AG20443 (cell line): ENCODE measurements around the gene MBNL1.

Experiments used
- DNase-seq: peaks from one replicate; pipeline ENCODE4 v3.0.0; 2012; ENCODE audit warnings: low spot score, mixed read lengths

MBNL1 gene

GRCh38 chr3:152276681-152277080, 8.0 kb downstream of the MBNL1 start:
- no peak for DNase-seq

- no peak for DNase-seq
These were observed 8.5 kb downstream of the MBNL1 start for GRCh38 chr3:152277198-152277597.

DNA sequence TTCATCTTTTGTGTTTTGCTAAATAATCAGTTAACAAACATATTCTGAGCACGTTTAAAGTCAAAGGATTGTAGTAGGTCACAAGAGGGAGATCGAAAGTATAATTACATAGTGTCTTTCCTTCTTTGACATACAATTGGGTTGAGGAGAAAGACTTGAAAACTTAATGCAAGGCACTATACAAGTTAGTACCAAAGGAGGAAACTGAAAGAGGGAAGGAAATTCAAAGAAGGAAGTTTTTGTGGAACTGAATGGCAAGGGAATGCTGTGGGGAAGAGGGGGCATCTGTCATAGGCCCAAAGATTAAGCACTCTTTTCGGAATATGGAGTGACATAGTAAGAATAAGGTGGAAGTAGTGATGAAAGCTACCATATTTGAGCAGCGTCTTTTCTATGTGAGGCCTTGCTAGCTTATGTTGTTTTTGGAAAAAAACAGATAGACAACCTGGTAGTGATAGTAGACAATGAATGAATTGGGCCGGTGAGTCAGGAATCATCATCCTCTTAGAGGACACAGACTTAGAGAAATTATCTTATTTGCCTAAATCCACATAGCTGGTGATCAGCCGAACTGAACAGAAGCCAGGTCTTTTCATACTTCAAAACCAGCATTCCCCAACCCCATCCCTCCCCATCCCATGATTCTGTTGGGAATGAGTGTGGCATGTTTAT, 10.2 kb downstream of the MBNL1 start:
- no peak for DNase-seq

DNA sequence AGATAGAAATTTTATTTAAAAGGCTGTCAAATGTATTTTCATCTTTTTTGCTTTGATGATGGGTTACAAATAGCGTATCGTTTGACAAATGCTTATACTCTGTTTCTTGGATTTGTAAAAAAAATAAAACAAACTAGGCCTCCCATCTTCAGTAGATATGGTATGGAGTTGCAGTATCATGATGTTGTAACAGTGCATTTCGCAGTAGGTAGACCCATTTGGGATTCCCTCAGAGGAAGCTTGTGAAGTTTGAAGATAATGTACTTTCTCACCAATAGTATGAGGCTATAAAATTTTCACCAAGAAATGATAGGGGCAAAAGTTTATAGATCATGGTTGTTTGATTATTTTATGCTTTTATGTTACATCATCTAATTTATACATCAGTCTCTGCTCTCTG, 10.8 kb downstream of the MBNL1 start:
- DNase-seq = no peak

- DNase-seq = no peak
These were observed 11.8 kb downstream of the MBNL1 start for GRCh38 chr3:152280539-152280938.

DNA sequence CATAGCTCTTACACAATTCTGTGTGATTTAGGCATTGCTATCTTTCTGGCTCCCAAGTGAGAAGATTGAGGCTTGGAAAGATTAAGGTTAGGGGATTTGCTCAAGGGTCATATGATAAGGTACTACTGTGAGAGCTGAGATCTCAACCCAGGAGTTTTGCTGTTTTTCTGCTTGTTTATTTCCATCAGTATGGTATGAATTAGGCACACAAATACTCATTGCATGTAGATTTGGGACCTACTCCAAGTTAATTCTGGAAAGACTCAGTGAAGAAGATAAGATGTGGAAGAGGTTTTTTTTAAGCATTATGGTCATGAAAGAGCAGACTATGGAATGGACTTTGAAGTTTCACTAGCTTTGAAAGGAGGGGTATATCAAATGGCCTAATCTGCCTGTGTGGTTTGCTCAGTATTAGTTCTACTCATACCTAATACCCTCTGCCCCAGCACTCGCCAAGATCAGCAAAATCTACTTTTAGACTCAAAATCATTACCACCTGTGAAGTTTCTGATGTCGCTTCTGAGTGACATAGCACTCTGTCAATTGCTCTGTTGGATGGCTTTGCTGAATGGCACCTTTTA, 12.5 kb downstream of the MBNL1 start:
- no peak for DNase-seq

- no peak for DNase-seq
These were observed 14.1 kb downstream of the MBNL1 start for GRCh38 chr3:152282813-152283212.

- DNase-seq = no peak
These were observed 15.0 kb downstream of the MBNL1 start for GRCh38 chr3:152283492-152284381.

- DNase-seq = no peak
These were observed 16.2 kb downstream of the MBNL1 start for GRCh38 chr3:152284906-152285305.

DNA sequence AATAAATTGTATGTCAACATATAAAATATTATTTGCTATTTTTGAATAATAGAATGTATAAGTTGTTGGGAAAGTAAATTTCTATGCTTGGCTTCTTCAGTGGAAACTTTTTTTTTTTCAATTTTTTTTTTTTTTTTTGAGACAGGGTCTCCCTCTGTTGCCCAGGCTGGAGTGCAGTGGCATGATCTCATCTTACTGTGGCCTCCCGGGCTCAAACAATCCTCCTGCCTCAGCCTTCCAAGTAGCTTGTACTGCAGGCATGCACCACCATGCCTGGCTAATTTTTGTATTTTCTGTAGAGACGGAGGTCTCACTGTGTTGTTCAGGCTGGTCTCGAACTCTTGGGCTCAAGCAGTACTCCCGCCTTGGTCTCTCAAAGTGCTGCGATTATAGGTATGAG, 16.8 kb downstream of the MBNL1 start:
- DNase-seq = no peak

DNA sequence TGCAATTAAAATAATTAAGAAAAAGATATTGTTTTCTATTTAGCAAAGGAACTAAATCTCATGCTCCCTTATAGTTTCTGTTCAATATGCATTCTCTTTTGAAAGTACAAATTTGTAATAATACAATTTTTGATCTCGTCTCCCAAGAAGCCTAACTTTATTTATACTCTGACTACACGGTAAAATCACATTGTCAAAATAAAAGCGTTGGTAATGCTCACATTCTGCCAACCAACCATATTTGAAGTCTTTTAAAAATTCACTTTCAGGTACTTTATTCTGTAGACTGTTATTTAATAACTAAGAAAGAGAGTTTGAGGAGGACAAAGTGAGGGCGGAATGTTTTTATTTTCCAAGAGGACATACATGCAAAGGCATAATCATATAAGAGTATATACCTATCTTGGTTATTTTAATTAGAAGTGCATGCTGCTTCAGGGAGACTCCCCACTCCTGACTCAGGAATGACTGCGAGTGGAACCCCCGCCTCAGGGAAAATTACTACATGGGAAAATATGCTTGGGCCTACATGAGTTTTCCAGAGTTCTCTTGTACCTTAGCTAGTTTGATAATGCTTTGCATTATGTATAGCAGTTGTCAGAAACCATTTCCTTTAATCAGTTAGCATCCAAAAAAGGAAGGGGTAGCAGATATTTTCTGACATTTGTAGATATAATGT, 19.3 kb downstream of the MBNL1 start:
- no peak for DNase-seq

DNA sequence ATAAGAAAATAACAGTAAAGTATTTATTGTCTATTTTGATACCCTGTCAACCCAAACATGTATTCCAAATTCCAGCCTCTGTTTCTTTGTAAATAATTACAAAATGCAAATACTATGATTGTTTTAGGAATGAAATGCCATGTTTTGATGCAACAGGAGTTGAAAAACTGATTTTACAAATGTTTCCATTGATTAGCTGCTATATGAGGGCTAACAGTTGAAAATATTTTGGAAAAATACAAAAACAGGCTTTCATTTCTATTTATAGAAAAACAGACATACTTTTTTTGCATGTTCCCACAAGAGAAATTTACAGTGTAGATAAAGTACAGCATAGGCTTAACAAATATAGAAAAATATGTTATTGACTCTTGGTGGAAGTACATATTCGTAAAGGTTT, 20.0 kb downstream of the MBNL1 start:
- DNase-seq = no peak

DNA sequence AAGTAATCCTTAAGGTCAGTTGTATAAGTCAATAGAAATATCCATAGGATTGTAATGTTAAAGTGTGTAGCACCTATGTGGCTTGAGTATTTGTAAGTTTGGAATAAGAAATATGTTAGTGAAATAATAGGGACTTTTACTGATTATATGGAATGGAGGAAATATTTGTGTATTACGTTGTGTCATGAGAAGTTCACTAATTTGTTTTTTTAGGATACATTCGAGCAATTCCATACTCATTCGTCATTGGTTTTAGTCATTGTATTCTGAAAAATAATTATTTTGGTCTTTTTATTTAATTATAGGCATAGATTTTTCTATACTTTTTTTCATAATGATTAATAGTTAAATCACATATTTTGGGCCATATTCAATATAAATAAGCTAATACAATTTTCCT, 21.0 kb downstream of the MBNL1 start:
- DNase-seq = no peak

- DNase-seq = no peak
These were observed 21.6 kb downstream of the MBNL1 start for GRCh38 chr3:152290374-152290773.

GRCh38 chr3:152291238-152291637, 22.5 kb downstream of the MBNL1 start:
- no peak for DNase-seq

DNA sequence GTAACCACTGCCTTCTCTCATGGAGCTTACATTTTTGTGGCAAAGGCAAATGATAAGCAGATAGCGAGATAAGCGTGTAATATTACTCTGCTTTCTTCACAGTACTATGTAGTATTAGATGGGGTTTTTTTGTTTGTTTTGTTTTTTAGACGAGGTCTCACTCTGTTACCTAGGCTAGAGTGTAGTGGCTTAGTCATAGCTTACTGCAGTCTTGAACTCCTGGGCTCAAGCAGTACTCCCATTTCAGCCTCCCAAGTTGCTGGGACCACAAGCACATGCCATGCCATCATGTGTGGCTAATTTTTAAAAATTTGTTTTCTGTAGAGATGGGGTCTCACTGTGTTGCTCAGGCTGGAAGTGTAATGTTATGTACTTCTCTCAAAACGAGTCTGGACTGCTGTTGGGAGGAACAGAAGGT, 22.9 kb downstream of the MBNL1 start:
- DNase-seq = no peak

DNA sequence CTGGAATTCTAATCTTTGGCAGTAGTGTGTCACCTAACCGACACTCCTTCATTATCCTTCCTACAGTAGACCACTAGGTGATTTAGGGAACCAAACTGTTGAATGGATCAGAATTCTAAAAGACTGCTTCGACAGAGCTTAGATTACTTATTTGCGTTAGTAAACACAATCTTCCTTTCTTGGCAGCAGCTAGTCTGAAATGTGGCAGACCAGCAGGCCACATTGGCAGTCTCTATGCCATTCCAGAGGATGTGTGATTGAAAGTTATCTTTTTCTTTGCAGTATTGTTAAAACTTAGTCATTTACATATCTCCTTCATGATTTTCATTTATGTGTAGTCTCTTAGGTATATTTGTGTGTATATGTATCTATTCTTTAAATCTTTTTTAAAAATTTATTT, 23.6 kb downstream of the MBNL1 start:
- DNase-seq = no peak

- DNase-seq = no peak
These were observed 24.7 kb downstream of the MBNL1 start for GRCh38 chr3:152293347-152294006.

- no peak for DNase-seq
These were observed 26.6 kb downstream of the MBNL1 start for GRCh38 chr3:152295344-152295743.

- no peak for DNase-seq
These were observed 27.1 kb downstream of the MBNL1 start for GRCh38 chr3:152295806-152296205.

GRCh38 chr3:152296382-152296781, 27.7 kb downstream of the MBNL1 start:
- no peak for DNase-seq

DNA sequence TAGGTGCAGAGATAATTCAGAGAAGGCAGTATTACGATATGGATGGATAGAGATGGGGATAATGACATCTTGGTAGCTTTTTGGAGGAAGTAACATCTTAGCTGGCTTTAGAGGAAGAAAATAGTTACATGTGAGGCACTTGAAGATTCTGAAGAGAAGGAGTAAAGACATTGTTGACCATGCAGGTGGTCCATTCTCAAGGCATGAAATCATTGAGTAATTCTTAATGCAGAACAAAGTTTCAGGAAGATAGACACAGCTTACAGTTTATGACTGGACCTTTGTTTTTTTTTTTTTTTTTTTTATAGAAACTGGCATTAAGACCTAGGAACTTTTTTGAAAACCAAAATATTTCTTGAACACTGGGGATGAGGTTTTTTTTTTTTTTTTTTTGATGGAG, 28.2 kb downstream of the MBNL1 start:
- no peak for DNase-seq
